Measurements from ENCODE around the gene ZC3HAV1L. TPM values are rescaled to one million over a fixed set of nuclear protein-coding genes. Genes with fewer than 3 reads are reported as not detected.

Gene ZC3HAV1L
- total and polyA plus RNA-seq, 2 of the 8 experiments (the other 6 are each of a cell fraction or from before 2014, with no cell fraction given): 5.2 to 7.0 TPM

DNA sequence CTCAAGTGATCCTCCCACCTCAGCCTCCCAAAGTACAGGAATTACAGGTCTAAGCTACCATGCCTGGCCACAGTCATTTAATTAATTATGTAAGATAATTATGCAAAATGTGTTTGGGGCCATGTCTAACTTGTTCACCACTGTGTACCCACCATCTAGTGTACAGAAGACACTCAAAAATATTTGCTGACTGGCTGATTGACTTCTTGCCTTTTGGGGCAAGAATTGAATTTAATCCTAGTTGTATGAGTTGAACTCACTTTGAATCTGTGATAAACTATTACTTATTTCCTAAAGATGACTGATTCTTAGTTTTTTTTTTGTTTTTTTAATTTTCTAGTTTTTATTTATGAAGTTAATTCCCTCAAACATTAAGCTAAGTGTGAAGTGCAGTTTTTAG is 15.8 kb upstream of the ZC3HAV1L start:
- no peaks in the 10 kb centered on the region for H3K79me1 ChIP-seq (ENCODE audit: low read depth, low read length)
- DNase-seq (ENCODE audit: low read depth in 1 of 2, low spot score in 2 of 2) (no peak), FAIRE-seq (no peak)
- H2BK120ac ChIP-seq (replicated peaks; ENCODE audit: low read depth, low read length): no peak overlapping the region
- no peak overlapping the region for H4K5ac ChIP-seq (ENCODE audit: insufficient read length, low read depth, low read length)
- H2BK5ac ChIP-seq (ENCODE audit: low read depth, low read length): no peak overlapping the region
- no peak overlapping the region for H2AFZ ChIP-seq (ENCODE audit: low read length)
- H3K79me2 ChIP-seq (ENCODE audit: control insufficient read depth in 1 of 2, insufficient read depth in 2 of 2, low read length in 2 of 2): no peaks in the 10 kb centered on the region
- no peak overlapping the region for H2BK12ac ChIP-seq (ENCODE audit: low read depth, low read length)
- H3K36me3 ChIP-seq (ENCODE audit: control insufficient read depth in 2 of 4, insufficient read depth in 4 of 4, low read length in 3 of 4): peaks cover 0 to 23% (median 6%) of the 10 kb centered on the region in 4 experiments; a peak in 4 of 8 replicates
- no peak overlapping the region for H3K18ac ChIP-seq (ENCODE audit: extremely low read depth, low read length)
- H2AK5ac ChIP-seq (ENCODE audit: low read depth, low read length): no peak overlapping the region
- no peaks in the 10 kb centered on the region for H3K9me3 ChIP-seq (ENCODE audit: insufficient read depth in 2 of 2, low read depth in 1 of 2, low read length in 1 of 2)
- H3K23me2 ChIP-seq (ENCODE audit: low read depth, low read length): no peaks in the 10 kb centered on the region
- no peak overlapping the region for H3K56ac ChIP-seq (replicated peaks; ENCODE audit: insufficient read length, low read depth, low read length)
- no peak overlapping the region for H3K27ac ChIP-seq (ENCODE audit: low read depth, low read length)
- H3K4ac ChIP-seq (replicated peaks; ENCODE audit: insufficient read length, low read depth, low read length): no peak overlapping the region
- no peaks in the 10 kb centered on the region for H4K20me1 ChIP-seq (replicated peaks in 1 of 2; ENCODE audit: control insufficient read depth in 1 of 2, insufficient read depth in 2 of 2, low read length in 2 of 2)
- H3K4me3 ChIP-seq (ENCODE audit: extremely low read depth in 1 of 4, insufficient read depth in 2 of 4, low read depth in 3 of 4, low read length in 4 of 4): no peak overlapping the region
- no peak overlapping the region for H3K4me2 ChIP-seq (ENCODE audit: insufficient read depth in 1 of 2, low read depth in 2 of 2, low read length in 2 of 2)
- H3K23ac ChIP-seq (ENCODE audit: insufficient read length): no peak overlapping the region
- no peaks in the 10 kb centered on the region for H3K4me1 ChIP-seq (replicated peaks in 1 of 4; ENCODE audit: control insufficient read depth in 3 of 4, insufficient read depth in 4 of 4, low read length in 3 of 4)
- CTCF ChIA-PET (ENCODE audit: partially characterized antibody): interaction anchor here (0.6 to 2.4 kb wide), 3 partner anchors 16 to 56 kb away, joined by 3 to 9 read pairs (median 3); no protein-coding TSS in a partner anchor
- TF ChIP-seq GTF2F1 (IDR thresholded peaks at IDR 0.05; ENCODE audit: borderline replicate concordance, low read depth, low read length): no peak
- no peak for TF ChIP-seq BRCA1 (IDR thresholded peaks at IDR 0.05; ENCODE audit: low read depth, low read length)
- no peak for TF ChIP-seq POLR2A (IDR thresholded peaks at IDR 0.05; ENCODE audit: control extremely low read depth in 1 of 2, low read depth in 2 of 2, low read length in 2 of 2)
- TF ChIP-seq, protein P1, sequence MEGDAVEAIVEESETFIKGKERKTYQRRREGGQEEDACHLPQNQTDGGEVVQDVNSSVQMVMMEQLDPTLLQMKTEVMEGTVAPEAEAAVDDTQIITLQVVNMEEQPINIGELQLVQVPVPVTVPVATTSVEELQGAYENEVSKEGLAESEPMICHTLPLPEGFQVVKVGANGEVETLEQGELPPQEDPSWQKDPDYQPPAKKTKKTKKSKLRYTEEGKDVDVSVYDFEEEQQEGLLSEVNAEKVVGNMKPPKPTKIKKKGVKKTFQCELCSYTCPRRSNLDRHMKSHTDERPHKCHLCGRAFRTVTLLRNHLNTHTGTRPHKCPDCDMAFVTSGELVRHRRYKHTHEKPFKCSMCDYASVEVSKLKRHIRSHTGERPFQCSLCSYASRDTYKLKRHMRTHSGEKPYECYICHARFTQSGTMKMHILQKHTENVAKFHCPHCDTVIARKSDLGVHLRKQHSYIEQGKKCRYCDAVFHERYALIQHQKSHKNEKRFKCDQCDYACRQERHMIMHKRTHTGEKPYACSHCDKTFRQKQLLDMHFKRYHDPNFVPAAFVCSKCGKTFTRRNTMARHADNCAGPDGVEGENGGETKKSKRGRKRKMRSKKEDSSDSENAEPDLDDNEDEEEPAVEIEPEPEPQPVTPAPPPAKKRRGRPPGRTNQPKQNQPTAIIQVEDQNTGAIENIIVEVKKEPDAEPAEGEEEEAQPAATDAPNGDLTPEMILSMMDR (IDR thresholded peaks at IDR 0.05; ENCODE audit: control extremely low read depth in 1 of 3, insufficient read depth in 1 of 3, low read depth in 1 of 3, low read length in 3 of 3): no peak
- no peak for TF ChIP-seq SP1 (IDR thresholded peaks at IDR 0.05; ENCODE audit: low read depth, low read length)
- no peak for TF ChIP-seq SP4 (IDR thresholded peaks at IDR 0.05; ENCODE audit: low read length)
- no peak overlapping the region for H3K9ac ChIP-seq (replicated peaks in 1 of 4; ENCODE audit: extremely low read depth in 1 of 4, low read depth in 3 of 4, low read length in 3 of 4)
- H3K27me3 ChIP-seq (replicated peaks in 1 of 4; ENCODE audit: control insufficient read depth in 3 of 4, extremely low read depth in 1 of 4, insufficient read depth in 3 of 4, low read length in 3 of 4): no peaks in the 10 kb centered on the region
- no peak overlapping the region for H3K14ac ChIP-seq (ENCODE audit: insufficient read length)
- H2BK15ac ChIP-seq (ENCODE audit: low read length): no peak overlapping the region
- H2BK20ac ChIP-seq (ENCODE audit: low read length): no peak overlapping the region
- no peak overlapping the region for H4K91ac ChIP-seq (replicated peaks; ENCODE audit: insufficient read length, low read length)
- H4K8ac ChIP-seq (ENCODE audit: extremely low read depth, insufficient read depth, low read length): no peak overlapping the region
- POLR2A ChIA-PET (ENCODE audit: partially characterized antibody): interaction anchor here (0.7 kb wide), 1 partner anchor 116 kb away, joined by 3 read pairs; no protein-coding TSS in a partner anchor
